ENCODE data around the gene MPDU1.
A peak's percentile ranks its signal among the peaks of the same experiment; 100 is the strongest.
"Not testable (repeated sequence)": the region's sequence is repeated elsewhere in the genome, so short reads cannot be mapped to it uniquely, and the experiment has no call there.

The MPDU1 gene

GRCh38 chr17:7579834-7580603, 3.6 kb upstream of the MPDU1 start:
- no peak overlapping the region for H3K4me3 ChIP-seq (ENCODE audit: low read depth, low read length)

GRCh38 chr17:7580604-7581575, 2.8 kb upstream of the MPDU1 start:
- no peak overlapping the region for H3K4me3 ChIP-seq (ENCODE audit: low read depth, low read length)

GRCh38 chr17:7582396-7583252, 1.0 kb upstream of the MPDU1 start:
- H3K4me3 ChIP-seq (ENCODE audit: low read depth, low read length), result no peak overlapping the region

GRCh38 chr17:7586673-7587419, 3.2 kb downstream of the MPDU1 start:
- no peak overlapping the region for H3K4me3 ChIP-seq (ENCODE audit: low read depth, low read length)

- H3K4me3 ChIP-seq (ENCODE audit: low read depth, low read length), result no peak overlapping the region
Observed at GRCh38 chr17:7587420-7588151, 3.9 kb downstream of the MPDU1 start.

GRCh38 chr17:7588553-7589203, 5.0 kb downstream of the MPDU1 start:
- peak overlapping the region; percentile 81 for H3K4me3 ChIP-seq (ENCODE audit: low read depth, low read length)

- H3K4me3 ChIP-seq (ENCODE audit: low read depth, low read length), result peak overlapping the region; percentile 81
Observed at GRCh38 chr17:7589204-7589868, 5.7 kb downstream of the MPDU1 start.

- H3K4me3 ChIP-seq (ENCODE audit: low read depth, low read length), result peak within 1 kb of the TSS; percentile 81
Observed at GRCh38 chr17:7589891-7590691, 6.4 kb downstream of the MPDU1 start, which contains the start of gene SOX15. SOX15 (minus strand) TSS chr17:7590094; CDS start chr17:7589676, 418 bp downstream.

GRCh38 chr17:7590743-7591142, 7.1 kb downstream of the MPDU1 start:
- no peak overlapping the region for H3K4me3 ChIP-seq (ENCODE audit: low read depth, low read length)

- H3K4me3 ChIP-seq (ENCODE audit: low read depth, low read length), result no peak overlapping the region
Observed at GRCh38 chr17:7591596-7591995, 7.9 kb downstream of the MPDU1 start.

GRCh38 chr17:7592422-7593021, 8.9 kb downstream of the MPDU1 start:
- no peak overlapping the region for H3K4me3 ChIP-seq (ENCODE audit: low read depth, low read length)

GRCh38 chr17:7593296-7593695, 9.6 kb downstream of the MPDU1 start:
- H3K4me3 ChIP-seq (ENCODE audit: low read depth, low read length), result no peak overlapping the region

GRCh38 chr17:7597561-7597960, 13.9 kb downstream of the MPDU1 start:
- H3K4me3 ChIP-seq (ENCODE audit: low read depth, low read length), result not testable (repeated sequence)

- no peak overlapping the region for H3K4me3 ChIP-seq (ENCODE audit: low read depth, low read length)
Observed at GRCh38 chr17:7606280-7606679, 22.6 kb downstream of the MPDU1 start.

GRCh38 chr17:7610641-7611040, 27.0 kb downstream of the MPDU1 start:
- H3K4me3 ChIP-seq (ENCODE audit: low read depth, low read length), result no peak overlapping the region

GRCh38 chr17:7611635-7612293, 28.1 kb downstream of the MPDU1 start:
- H3K4me3 ChIP-seq (ENCODE audit: low read depth, low read length), result no peak overlapping the region

GRCh38 chr17:7612294-7612640, 28.6 kb downstream of the MPDU1 start:
- H3K4me3 ChIP-seq (ENCODE audit: low read depth, low read length), result no peak overlapping the region
